SK-MEL-5 (cell line): ENCODE measurements around the gene ACOT11. TPM values are rescaled to one million over a fixed set of nuclear protein-coding genes. Genes with fewer than 3 reads are reported as not detected.
"Not testable (repeated sequence)": the region's sequence is repeated elsewhere in the genome, so short reads cannot be mapped to it uniquely, and the experiment has no call there.

Experiments
- DNase-seq: peaks from one replicate; pipeline ENCODE4 v3.0.0-alpha.2; 2016; ENCODE audit warnings: low read depth, low spot score
- in situ Hi-C: cut with HindIII; loops from 2 replicates; pipeline ENCODE4 v1.10.0; 2016; ENCODE audit warnings: low sequenced_read_pairs, high pct_unique_total_duplicates, low pct_unique_long_range_greater_than_20kb
- total RNA-seq: library from RNA; depleted of rRNA; stranded (reverse); fragments of >200 nt; shearing (Covaris generic); gene quantifications from 2 replicates; pipeline ENCODE4 v1.2.3, GENCODE V29; 2014

The ACOT11 gene
- total RNA-seq, 1 experiment from 2014 or later: 0.61 TPM

DNA sequence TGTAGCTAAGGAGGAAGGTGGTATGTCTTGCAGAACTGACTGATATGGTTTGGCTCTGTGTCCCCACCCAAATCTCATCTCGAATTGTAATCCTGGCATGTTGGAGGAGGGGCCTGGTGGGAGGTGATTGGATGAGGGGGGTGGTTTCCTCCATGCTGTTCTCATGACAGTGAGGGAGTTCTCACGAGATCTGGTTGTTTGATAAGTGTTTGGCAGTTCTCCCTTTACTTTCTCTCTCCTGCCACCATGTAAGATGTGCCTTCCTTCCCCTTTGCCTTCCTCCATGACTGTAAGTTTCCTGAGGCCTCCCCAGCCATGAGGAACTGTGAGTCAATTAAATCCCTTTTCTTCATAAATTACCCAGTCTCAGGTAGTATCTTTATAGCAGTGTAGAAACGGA is 21.5 kb upstream of the ACOT11 start:
- DNase-seq, in situ Hi-C loops: not testable (repeated sequence)

DNA sequence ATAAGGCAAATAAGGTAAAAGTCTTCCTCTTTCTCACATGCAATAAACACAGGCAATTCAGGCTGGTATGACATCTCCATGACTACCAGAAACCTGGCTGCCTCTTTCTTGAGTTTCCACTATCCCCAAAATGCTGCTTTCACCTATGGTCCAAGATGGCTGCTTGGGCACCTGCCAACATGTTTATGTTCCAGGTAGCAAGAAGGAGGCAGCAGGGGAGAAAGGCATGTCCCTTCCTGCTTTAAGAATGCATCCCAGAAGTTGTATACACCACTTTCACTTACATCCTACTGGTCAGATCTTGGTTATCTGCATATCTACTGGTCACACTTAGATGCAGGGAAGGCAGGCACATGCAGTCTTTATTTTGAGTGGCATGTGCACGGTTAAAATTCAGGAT is 19.4 kb upstream of the ACOT11 start:
- DNase-seq: no peak
- in situ Hi-C loops: no loop called here

DNA sequence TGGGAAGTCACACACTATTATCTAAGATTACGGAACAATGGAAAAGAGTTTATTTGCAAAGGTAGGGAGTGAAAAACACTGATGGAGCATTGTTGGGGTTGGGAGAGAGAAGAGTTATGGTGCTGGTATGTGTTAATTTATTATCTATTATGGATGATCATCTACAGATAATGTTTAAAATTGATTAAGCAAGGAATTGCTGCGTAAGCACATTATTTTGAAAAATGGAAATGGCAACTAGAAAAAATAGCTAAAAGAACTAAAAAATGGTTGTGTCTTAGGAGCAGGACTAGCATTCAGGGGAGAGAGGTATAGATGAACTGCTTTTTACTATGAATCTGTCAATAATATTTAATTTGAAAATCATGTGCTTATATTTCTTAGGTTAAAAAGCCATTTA is 16.0 kb upstream of the ACOT11 start:
- no peak for DNase-seq
- in situ Hi-C loops: no loop called here

DNA sequence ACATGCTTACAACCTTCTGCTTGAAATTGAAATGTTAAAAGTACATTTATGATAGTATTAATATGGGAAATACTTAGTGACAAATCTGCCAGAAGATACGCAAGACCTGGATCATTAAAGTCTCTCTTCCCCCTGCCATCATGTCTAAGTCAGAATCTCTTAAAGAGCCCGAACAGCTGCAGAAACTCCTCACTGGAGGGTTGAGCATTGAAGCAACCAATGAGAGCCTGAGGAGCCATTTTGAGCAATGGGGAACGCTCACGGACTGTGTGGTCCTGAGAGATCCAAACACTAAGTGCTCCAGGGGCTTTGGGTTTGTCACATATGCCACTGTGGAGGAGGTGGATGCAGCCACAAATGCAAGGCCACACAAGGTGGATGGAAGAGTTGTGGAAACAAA is 11.4 kb upstream of the ACOT11 start:
- in situ Hi-C loops, DNase-seq: not testable (repeated sequence)

DNA sequence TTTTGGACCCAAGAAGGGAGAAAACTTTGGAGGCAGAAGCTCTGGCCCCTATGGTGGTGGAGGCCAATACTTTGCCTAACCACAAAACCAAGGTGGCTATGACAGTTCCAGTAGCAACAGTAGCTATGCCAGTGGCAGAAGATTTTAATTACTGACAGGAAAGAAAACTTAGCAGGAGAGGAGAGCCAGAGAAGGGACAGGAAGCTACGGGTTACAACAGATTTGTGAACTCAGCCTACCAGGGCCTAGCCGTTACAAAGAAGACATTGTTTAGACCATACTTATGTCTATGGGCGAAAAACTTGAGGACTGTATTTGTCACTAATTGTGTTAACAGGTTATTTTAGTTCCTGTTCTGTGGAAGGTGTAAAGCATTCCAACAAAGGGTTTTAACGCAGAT is 10.4 kb upstream of the ACOT11 start:
- DNase-seq: peak; percentile 48
- in situ Hi-C loops: no loop called here

DNA sequence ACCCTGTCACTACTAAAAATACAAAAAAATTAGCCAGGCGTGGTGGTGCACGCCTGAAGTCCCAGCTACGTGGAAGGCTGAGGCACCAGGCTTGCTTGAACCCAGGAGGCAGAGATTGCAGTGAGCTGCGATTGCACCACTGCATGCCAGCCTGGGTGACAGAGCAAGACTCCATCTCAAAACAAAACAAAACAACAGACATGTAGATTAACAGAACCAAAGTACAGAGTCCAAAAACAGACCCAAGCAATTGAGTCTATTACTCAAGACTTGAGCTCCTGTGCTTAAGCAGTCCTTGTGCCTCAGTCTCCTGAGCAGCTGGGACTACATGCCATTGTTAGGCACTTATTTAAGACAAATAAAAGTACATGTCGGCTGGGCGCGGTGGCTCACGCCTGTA is 9.5 kb upstream of the ACOT11 start:
- DNase-seq: no peak
- in situ Hi-C loops: no loop called here

DNA sequence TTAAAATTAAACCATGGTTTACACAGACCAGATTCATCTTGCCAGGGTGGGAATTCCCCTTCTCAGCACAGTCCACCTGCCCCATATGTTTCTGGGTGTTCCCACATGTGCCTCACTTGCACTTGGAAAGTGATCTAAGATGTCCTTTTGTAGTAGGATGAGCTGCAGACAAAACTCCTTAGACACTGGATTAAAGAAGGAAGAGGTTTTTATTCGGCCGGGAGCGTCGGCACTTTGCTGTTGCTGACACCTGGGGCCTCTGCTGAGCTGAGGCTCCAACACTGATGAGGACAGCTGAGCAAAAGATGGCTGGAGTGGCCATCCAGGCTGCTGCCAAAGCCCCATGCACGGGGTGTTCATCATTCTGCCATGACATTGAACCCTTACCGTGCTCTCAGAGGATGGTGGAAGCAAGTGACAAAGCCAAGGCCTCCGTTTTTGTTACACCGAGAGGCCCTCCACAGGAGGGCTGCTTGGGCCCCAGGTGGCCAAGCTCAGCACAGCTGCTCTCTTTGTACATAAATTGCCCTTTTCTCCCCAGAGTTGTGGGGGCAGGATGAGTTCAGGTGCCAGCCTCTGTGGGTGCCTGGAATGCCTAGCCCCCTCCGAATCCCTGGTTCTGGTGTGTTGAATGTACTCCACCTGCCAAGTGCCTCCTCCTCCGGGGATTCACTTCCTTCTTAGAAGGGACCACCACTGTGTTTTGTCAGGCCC is 7.3 kb upstream of the ACOT11 start:
- no peak for DNase-seq

DNA sequence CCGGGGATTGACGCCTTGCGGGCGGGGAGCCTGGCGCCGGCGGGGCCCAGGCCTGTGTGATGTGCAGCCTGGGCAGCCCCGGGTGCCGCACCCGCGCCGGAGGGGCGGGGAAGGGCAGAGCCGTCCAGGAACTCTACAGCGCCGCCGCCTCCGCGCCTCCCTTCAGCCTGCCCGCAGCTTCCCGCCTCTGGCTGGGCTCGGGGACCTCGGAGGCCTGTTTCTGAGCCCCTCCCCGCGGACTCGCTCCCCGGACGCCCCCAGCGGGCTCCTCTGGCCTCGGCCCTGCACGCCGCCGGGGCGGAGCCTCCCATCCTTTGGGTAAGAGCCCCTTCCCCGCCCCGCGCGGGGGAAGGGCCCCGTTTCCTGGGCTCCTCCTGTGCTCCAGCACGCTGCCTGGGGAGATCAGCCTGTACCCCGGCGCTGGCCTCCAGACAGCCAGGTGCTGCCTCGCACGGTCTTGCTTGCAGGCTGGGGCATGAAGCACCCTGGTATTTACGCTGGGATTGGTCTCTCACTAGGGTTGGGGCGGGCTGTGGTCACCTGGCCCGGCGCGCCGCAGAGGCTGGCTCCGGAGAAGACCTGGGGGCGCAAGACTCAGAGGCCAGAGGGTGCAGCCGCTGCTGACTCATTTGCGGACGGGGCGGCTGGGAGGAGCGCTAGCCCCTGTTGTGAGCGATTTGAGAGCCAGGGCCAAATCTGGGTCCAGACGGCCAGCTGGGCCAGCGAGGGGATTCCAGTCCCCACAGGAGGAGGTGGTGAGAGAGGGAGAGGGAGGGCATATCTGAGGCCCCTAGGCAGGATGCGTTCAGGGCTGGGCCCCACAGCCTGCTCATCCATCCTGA is 5.7 kb upstream of the ACOT11 start:
- in situ Hi-C loops: no loop called here
- DNase-seq: peak; percentile 10

More for the DNA sequence above, 7.3 kb upstream of the ACOT11 start:
- in situ Hi-C loops: no loop called here

DNA sequence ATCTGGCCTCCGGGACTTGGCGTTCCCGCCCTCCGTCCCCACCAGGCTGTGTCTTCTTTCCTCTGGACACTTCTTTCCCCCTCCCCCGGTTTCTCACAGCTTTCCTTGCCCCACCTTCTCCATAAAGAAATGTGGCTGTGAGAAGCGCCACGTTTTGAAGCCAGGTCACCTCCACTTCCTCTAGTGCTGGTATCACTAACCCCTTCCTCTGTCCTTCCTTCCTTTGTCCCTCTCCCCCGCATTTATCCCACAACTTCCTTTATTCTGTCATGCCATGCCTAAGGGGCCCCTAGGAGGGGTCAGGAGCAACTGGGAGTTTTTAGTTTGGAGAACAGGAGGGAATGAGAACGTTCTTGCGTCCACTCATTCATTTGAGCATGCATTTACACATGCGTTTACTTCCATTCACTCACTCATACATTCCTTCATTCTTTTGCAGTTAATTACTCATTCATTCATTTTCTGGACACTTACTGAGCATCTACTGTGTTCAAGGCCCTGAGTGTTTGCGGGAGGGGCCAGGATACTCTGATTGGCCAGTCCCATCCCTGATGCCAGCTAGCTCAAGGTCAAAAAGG is 5.0 kb upstream of the ACOT11 start:
- no peak for DNase-seq
- in situ Hi-C loops: no loop called here

DNA sequence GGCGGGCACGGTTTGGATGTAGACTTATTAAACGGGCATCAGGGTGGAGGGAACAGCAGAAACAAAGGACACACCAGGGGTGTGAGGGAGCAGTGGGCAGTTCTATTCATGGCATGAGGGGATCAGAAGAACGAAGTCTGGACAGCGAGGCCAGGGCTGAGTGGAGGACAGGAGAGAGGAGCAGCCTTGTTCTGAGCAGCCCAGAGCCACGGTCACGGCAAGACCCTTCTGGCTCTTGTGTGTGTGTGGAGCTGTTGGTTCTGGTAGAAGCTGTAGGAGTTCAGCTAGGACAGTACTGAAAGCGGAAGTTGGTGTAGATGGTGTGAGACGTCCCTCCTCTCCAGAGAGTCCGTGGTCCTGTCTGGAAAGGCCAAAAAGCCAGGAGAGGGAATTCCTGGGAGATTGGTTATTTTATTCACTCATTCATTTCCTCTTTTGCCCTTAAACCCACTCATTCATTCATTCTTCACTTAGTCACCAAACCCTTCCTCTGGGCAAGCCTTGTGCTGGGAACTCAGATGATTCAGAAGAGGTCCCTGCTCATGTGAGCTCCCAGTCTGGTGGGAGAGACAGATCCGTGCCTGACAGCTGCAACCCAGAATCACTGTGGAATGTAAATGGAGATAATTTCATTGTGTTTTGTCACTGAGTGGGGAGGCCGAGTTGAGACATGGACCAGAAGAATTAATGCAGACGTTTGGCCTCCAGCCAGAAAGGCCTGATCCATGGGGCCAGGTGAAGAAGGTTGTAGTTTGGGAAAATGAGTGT is 4.1 kb upstream of the ACOT11 start:
- no peak for DNase-seq
- in situ Hi-C loops: no loop called here

DNA sequence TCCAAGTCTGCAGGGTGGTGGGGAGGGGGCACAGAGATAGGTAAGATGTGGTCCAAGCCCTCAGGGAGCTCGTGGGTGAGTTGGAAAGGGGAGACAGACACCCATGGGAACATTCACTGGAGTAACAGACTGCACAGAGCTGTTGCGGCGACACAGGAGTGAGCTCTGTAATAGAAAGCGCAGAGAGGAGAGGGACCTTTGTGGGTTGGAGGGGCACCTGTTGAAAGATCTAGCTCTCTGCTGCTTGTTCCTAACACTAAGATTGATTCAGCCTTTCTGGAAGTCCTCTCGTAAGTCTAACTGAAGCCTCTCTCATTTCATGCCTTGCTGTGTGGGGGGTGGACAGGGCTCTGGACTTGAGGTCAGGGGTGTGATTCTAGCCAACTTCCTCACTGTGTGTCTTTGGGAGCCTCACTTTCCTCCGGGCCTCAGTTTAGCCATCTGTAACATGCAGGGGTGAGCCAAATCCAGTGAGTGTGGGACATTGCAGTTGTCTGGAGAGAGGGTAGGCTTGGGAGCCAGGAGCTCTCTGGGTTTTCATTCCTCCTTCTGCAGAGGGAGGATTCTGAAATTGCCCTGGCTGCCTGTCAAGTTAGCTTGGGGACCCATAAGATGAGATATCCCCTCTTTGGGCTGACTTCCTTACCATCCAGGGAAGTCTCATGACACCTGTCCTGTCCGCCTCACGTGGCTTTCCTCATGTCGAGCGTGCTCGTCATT is 2.0 kb upstream of the ACOT11 start:
- no peak for DNase-seq
- in situ Hi-C loops: no loop called here

DNA sequence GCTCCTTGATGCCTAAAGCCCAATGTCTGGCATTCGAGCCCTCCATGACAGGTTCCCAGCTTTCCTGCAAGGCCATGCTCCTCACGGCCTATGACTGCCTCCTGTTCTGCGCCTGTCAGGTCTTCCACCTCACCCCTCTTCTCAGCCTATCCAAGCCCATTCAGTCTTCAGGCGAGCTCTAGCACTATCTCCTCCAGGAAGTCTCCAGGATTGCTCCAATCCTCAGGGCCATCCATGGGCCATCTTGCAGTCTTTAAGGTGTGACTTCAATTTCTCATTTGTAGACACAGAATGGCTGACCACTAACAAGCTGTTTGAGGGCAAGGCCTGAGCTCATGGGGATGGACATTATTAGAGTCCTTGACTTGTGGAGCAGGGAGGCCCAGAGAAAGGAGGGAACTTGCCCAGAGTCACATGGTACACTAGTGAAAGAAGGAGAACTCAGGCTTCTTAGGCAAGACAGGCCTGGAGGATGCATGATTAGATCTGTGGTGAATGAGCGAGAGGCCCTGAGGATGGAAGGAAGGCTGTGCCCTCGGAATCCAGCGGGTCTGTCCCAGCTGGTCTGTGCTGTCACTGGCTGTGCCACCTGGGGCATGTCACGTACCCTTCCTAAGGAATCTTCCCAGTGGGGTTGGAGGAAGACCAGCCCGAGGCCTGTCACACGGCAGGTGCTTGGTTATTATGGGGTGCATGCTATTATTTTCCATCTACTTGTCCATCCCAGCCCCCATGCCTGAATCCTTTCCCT is 1.2 kb upstream of the ACOT11 start:
- in situ Hi-C loops: no loop called here
- no peak for DNase-seq

DNA sequence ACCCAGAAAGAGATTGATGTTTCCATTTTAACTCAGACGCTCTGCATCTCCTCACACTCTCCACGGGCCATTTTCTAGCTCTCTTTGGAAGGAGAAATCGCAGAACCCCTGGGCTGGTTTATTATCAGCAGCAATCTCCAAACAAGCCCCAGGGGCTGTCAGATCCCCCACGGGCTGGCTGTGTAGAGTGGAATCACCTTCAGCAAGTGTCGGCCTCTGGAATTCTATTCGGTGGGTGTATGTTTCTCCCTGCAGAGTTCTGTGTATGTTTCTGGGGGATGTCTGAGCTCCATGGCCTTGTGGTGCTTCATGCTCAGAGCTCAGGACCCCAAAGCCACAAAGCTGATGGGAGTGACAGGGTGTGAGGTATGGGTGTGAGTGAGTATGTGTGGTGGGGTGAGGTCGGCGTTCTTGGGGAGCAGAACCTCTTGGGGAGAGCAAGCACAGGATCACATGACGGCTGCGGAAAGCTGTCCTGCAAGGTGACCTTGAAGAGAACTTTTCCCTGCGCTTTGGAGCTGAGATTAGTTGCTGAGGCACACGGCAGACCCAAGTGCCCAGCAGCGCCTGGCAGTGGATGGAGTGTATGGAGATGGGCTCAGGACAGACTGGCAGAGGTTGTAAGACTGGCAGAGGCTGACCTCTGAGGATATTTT is 489 bp downstream of the ACOT11 start:
- in situ Hi-C loops: no loop called here
- DNase-seq: no peak

DNA sequence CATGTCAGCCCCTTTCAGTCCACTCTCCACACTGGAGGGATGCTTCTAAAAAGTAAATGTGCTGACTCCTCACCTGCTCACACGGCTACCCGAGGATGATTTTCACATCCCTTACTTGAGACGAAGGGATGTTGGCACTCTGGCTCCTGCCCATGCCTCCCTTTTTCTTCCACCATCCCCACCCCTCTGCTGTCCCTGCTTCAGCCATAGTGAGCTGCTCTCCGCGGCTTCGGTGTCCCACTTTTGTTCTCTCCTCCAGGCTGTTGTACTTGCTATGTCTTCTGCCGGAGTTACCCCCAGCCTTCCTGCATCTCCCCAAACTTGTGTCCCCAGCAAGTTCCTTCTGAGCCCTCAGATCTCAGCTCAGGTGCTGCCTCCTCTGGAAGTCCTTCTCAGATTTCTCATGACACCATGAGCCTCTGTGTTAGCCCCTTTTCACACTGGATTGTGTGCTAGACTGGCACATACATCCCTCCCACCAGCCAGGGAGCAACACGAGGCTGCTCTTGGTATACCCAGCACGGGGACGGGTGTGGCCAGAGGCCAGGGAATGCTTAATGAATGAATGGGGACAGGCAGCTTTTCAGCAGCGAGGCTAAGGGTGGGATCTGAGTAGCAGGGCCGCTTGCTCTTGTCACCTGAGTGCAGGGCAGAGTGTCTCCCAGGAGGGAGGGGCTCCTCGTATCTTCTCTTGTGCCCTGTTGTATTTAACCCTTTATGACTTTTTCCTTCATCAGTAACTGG is 1.3 kb downstream of the ACOT11 start:
- DNase-seq: no peak
- in situ Hi-C loops: no loop called here

DNA sequence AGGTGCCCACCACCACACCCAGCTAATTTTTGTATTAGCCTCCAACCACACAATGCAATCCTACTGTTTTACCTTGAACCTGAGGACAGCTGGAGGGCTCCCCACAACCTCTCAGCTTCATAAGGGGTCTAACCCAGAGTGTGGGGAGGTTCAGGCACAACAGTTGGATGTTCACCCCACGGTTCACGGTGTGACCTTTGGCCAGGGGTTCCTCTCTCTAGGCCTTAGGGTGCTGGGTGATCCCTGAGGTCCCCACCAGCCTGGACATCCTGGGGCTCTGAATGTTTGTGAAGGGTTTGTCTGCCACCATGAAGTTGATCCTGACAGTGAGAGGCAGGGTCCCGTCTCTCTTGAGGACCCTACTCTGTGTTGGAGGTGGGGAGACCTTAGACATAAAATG is 3.9 kb downstream of the ACOT11 start:
- DNase-seq: no peak
- in situ Hi-C loops: no loop called here
